Endothelial cell of umbilical vein (primary cell): Measurements from ENCODE around the gene OSBP2. TPM values are rescaled to one million over a fixed set of nuclear protein-coding genes. Genes with fewer than 3 reads are reported as not detected.

Experiments
- BruUV-seq: library from RNA; stranded (reverse); fragments of 400-500 nt; replicated peaks from 2 replicates; lab custom pipeline; 2021; lab: Mats Ljungman, UMichigan
- CTCF ChIA-PET: fragments of 300-600, 350-600 bp; sonication (Branson Sonifier 250); formaldehyde crosslinking; loops from one replicate; lab custom pipeline; 2021; ENCODE audit warnings: antibody characterized with exemption, inconsistent platforms; lab: Charles Lee
- POLR2A ChIA-PET: fragments of 300-600, 350-600 bp; sonication (Branson Sonifier 250); formaldehyde crosslinking; loops from one replicate; lab custom pipeline; 2021; ENCODE audit warnings: antibody characterized with exemption, inconsistent platforms; lab: Charles Lee
- DNase-seq: peaks from one replicate; pipeline ENCODE4 v3.0.0-alpha.2; 2011; ENCODE audit warnings: low read depth, low spot score
- FAIRE-seq: peaks from 2 replicates; lab custom pipeline; 2011; peaks lifted over from hg19 to GRCh38; lab: Jason Lieb, UNC
- H2AFZ ChIP-seq: 2 replicates; pipeline ENCODE4 v1.6.0; 2012; ENCODE audit warnings: low read depth, low read length, control low read depth, inconsistent platforms
- H3K27ac ChIP-seq: 2 replicates; pipeline ENCODE4 v1.5.1; 2011; ENCODE audit warnings: low read depth, mild to moderate bottlenecking, control low read depth, low read length, moderate library complexity; ENCODE audit not compliant: insufficient read depth
- H3K27me3 ChIP-seq, 2 experiments: 2 replicates each; pipeline versions ENCODE4 v1.6.0 to v1.6.1; 2011; ENCODE audit warnings: low read length in 2 of 2, mixed read lengths in 1 of 2; ENCODE audit not compliant: control insufficient read depth in 2 of 2, insufficient read depth in 2 of 2
- H3K36me3 ChIP-seq, 2 experiments: 2 replicates in 1 of 2; 3 replicates in 1 of 2; pipeline ENCODE4 v1.5.1; 2011; ENCODE audit warnings: low read length in 2 of 2, mild to moderate bottlenecking in 1 of 2, moderate library complexity in 1 of 2; ENCODE audit not compliant: control insufficient read depth in 2 of 2, insufficient read depth in 2 of 2; ENCODE audit errors: extremely low read depth in 1 of 2
- H3K4me1 ChIP-seq: 3 replicates; pipeline ENCODE4 v1.5.1; 2011; ENCODE audit warnings: mild to moderate bottlenecking, low read length; ENCODE audit not compliant: control insufficient read depth, insufficient read depth; ENCODE audit errors: extremely low read depth
- H3K4me2 ChIP-seq: 2 replicates; pipeline ENCODE4 v1.6.1; 2011; ENCODE audit warnings: low read length, control low read depth, mixed read lengths; ENCODE audit not compliant: insufficient read depth
- H3K4me3 ChIP-seq, 3 experiments: fragments of 200-600 bp in 1 of 3; sonication (generic), shearing (Covaris generic) in 1 of 3; replicated peaks in 1 of 3; 2 replicates each; pipeline ENCODE4 v1.5.1; 2011 to 2016; ENCODE audit warnings: control low read depth in 3 of 3, low read length in 3 of 3, mild to moderate bottlenecking in 2 of 3, inconsistent platforms in 1 of 3, low read depth in 1 of 3, moderate library complexity in 1 of 3; ENCODE audit not compliant: insufficient read depth in 1 of 3
- H3K79me2 ChIP-seq: 2 replicates; pipeline ENCODE4 v1.6.0; 2012; ENCODE audit warnings: low read length, inconsistent platforms; ENCODE audit not compliant: control insufficient read depth, insufficient read depth
- H3K9ac ChIP-seq: replicated peaks from 2 replicates; pipeline ENCODE3; 2011; ENCODE audit warnings: low read length, control low read depth; ENCODE audit not compliant: insufficient read depth; ENCODE audit errors: extremely low read depth
- H3K9me1 ChIP-seq: replicated peaks from 3 replicates; pipeline ENCODE4 v1.6.0; 2011; ENCODE audit warnings: mild to moderate bottlenecking, low read length; ENCODE audit not compliant: control insufficient read depth, insufficient read depth; ENCODE audit errors: extremely low read depth
- H3K9me3 ChIP-seq: replicated peaks from 2 replicates; pipeline ENCODE4 v1.5.1; 2012; ENCODE audit warnings: low read length, inconsistent platforms; ENCODE audit not compliant: control insufficient read depth, insufficient read depth
- H4K20me1 ChIP-seq: replicated peaks from 2 replicates; pipeline ENCODE3; 2011; ENCODE audit warnings: mild to moderate bottlenecking, low read length; ENCODE audit not compliant: control insufficient read depth, insufficient read depth; ENCODE audit errors: extremely low read depth
- EZH2 ChIP-seq: IDR thresholded peaks from 2 replicates; pipeline ENCODE4 v1.6.1; 2012; ENCODE audit warnings: borderline replicate concordance, low read depth, mild to moderate bottlenecking, moderate library complexity, low read length, inconsistent platforms; ENCODE audit not compliant: severe bottlenecking
- FOS ChIP-seq: IDR thresholded peaks from 2 replicates; pipeline ENCODE4 v1.6.1; 2011; ENCODE audit warnings: mild to moderate bottlenecking, low read length, moderate library complexity, borderline replicate concordance; ENCODE audit not compliant: insufficient read depth
- GATA2 ChIP-seq: IDR thresholded peaks from 2 replicates; pipeline ENCODE4 v1.7.0; 2011; ENCODE audit warnings: low read depth, mild to moderate bottlenecking, moderate library complexity, mixed read lengths, low read length; ENCODE audit not compliant: insufficient read length, insufficient read depth
- JUN ChIP-seq: IDR thresholded peaks from 2 replicates; pipeline ENCODE4 v1.6.1; 2011; ENCODE audit warnings: borderline replicate concordance, low read depth; ENCODE audit not compliant: insufficient read length, insufficient read depth
- MYC ChIP-seq: IDR thresholded peaks from one replicate; pipeline ENCODE4 v1.6.1; 2011; ENCODE audit warnings: mild to moderate bottlenecking, low read depth, low read length
- POLR2A ChIP-seq: IDR thresholded peaks from 2 replicates; pipeline ENCODE4 v1.6.1; 2012; ENCODE audit warnings: low read depth, mild to moderate bottlenecking, control low read depth, low read length
- POLR2AphosphoS5 ChIP-seq: IDR thresholded peaks from 2 replicates; pipeline ENCODE4 v1.6.1; 2012; ENCODE audit warnings: low read depth, mild to moderate bottlenecking, control low read depth, low read length, moderate library complexity; ENCODE audit not compliant: insufficient read depth
- dilution Hi-C: fragments of 300-500 bp; cut with MboI; formaldehyde crosslinking; loops from one replicate; pipeline ENCODE4 v1.15.0; 2019; ENCODE audit warnings: low sequenced_read_pairs; ENCODE audit not compliant: extremely low pct_ligation_motif_present
- intact Hi-C: fragments of 100-400 bp; cut with micrococcal nuclease; formaldehyde crosslinking; loops from one replicate; pipeline ENCODE4 v1.10.0; 2022
- polyA plus RNA-seq, 4 experiments: library from polyadenylated mRNA; depleted of rRNA in 3 of 4; stranded (reverse) in 3 of 4; unstranded in 1 of 4; fragments of >200 nt; gene quantifications; 2 replicates each; pipeline versions ENCODE4 v1.2.1 to v1.2.3, GENCODE V29; 2011 to 2012; ENCODE audit warnings: missing spikeins in 1 of 4
- total RNA-seq: library from RNA; stranded (reverse); gene quantifications from 2 replicates; pipeline ENCODE4 v1.2.3, GENCODE V29; 2021
- TF ChIP-seq, protein P1 (sequence below), 2 donors: IDR thresholded peaks; 1 replicate in 1 of 2; 2 replicates in 1 of 2; pipeline ENCODE4 v1.5.1; 2011; ENCODE audit warnings: low read length in 2 of 2, mild to moderate bottlenecking in 2 of 2, moderate library complexity in 2 of 2, control low read depth in 1 of 2, inconsistent platforms in 1 of 2, low read depth in 1 of 2; ENCODE audit not compliant: insufficient read depth in 1 of 2; ENCODE audit errors: extremely low read depth in 1 of 2
- TF ChIP-seq, protein P2 (sequence below): IDR thresholded peaks from 2 replicates; pipeline ENCODE4 v1.6.1; 2011; ENCODE audit not compliant: insufficient read depth, insufficient read length

Gene OSBP2
- total and polyA plus RNA-seq, 2 donors (not counting 3 experiments of a cell fraction or from before 2014, with no cell fraction given) = 4.1 to 7.5 TPM

GRCh38 chr22:30945653-30946052, 251.0 kb downstream of the OSBP2 start:
- Histone ChIP-seq H3K4me2 (no peak overlapping the region), H3K36me3 (peaks cover 27 to 56% of the 10 kb centered on the region in 2 experiments), H3K27me3 (no peaks in the 10 kb centered on the region), H3K4me1 (no peaks in the 10 kb centered on the region), H3K9ac (no peak overlapping the region), H2AFZ (no peak overlapping the region), H3K4me3 (no peak overlapping the region), H3K9me3 (no peaks in the 10 kb centered on the region), H3K79me2 (no peaks in the 10 kb centered on the region), H3K9me1 (no peaks in the 10 kb centered on the region), H3K27ac (no peak overlapping the region), H4K20me1 (no peaks in the 10 kb centered on the region)
- TF ChIP-seq JUN (no peak), MYC (no peak), EZH2 (no peak)
- TF ChIP-seq, protein P1, sequence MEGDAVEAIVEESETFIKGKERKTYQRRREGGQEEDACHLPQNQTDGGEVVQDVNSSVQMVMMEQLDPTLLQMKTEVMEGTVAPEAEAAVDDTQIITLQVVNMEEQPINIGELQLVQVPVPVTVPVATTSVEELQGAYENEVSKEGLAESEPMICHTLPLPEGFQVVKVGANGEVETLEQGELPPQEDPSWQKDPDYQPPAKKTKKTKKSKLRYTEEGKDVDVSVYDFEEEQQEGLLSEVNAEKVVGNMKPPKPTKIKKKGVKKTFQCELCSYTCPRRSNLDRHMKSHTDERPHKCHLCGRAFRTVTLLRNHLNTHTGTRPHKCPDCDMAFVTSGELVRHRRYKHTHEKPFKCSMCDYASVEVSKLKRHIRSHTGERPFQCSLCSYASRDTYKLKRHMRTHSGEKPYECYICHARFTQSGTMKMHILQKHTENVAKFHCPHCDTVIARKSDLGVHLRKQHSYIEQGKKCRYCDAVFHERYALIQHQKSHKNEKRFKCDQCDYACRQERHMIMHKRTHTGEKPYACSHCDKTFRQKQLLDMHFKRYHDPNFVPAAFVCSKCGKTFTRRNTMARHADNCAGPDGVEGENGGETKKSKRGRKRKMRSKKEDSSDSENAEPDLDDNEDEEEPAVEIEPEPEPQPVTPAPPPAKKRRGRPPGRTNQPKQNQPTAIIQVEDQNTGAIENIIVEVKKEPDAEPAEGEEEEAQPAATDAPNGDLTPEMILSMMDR (IDR thresholded peaks at IDR 0.05; ENCODE audit: extremely low read depth in 1 of 2, insufficient read depth in 1 of 2, low read depth in 1 of 2, low read length in 2 of 2) = no peak
- dilution Hi-C loops (no loop called here), intact Hi-C loops (loop anchor here (5.0 kb wide), 1 partner anchor 287 kb away; no protein-coding TSS in a partner anchor)
- DNase-seq (no peak), FAIRE-seq (no peak)
- ChIA-PET CTCF (interaction anchor here (1.1 to 3.6 kb wide), 7 partner anchors 24 to 327 kb away, joined by 3 to 150 read pairs (median 10); partner anchors contain the start of genes MORC2, SMTN and TUG1), POLR2A (interaction anchor here (2.2 kb wide), 1 partner anchor 136 kb away, joined by 9 read pairs; the partner anchor contains the start of gene SMTN)
- no TSS peak for BruUV-seq

GRCh38 chr22:30946354-30946753, 251.7 kb downstream of the OSBP2 start:
- H3K79me2 ChIP-seq = no peaks in the 10 kb centered on the region
- no peak for TF ChIP-seq JUN
- TF ChIP-seq FOS = no peak
- no peak for TF ChIP-seq EZH2
- TF ChIP-seq, protein P2, sequence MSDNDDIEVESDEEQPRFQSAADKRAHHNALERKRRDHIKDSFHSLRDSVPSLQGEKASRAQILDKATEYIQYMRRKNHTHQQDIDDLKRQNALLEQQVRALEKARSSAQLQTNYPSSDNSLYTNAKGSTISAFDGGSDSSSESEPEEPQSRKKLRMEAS = no peak
- TF ChIP-seq GATA2 = no peak
- TF ChIP-seq POLR2A = no peak
- TF ChIP-seq POLR2AphosphoS5 = no peak
- TF ChIP-seq, protein P1 (IDR thresholded peaks at IDR 0.05; ENCODE audit: extremely low read depth in 1 of 2, insufficient read depth in 1 of 2, low read depth in 1 of 2, low read length in 2 of 2) = no peak
- TF ChIP-seq MYC = no peak
- H3K9me1 ChIP-seq = no peaks in the 10 kb centered on the region
- no peak overlapping the region for H3K4me2 ChIP-seq
- no peak overlapping the region for H3K27ac ChIP-seq
- H3K4me1 ChIP-seq = no peaks in the 10 kb centered on the region
- H3K27me3 ChIP-seq = no peaks in the 10 kb centered on the region
- DNase-seq (no peak), FAIRE-seq (no peak)
- CTCF ChIA-PET = interaction anchor here (0.7 to 3.6 kb wide), 16 partner anchors 15 to 326 kb away, joined by 3 to 150 read pairs (median 7); partner anchors contain the start of genes MORC2, SELENOM, SMTN and TUG1
- no TSS peak for BruUV-seq
- no peak overlapping the region for H3K4me3 ChIP-seq
- H4K20me1 ChIP-seq = no peaks in the 10 kb centered on the region
- intact Hi-C loops (loop anchor here (5.0 kb wide), 1 partner anchor 286 kb away; no protein-coding TSS in a partner anchor), dilution Hi-C loops (no loop called here)
- no peak overlapping the region for H3K9ac ChIP-seq
- no peaks in the 10 kb centered on the region for H3K9me3 ChIP-seq
- no peak overlapping the region for H2AFZ ChIP-seq
- peaks cover 26 to 56% of the 10 kb centered on the region in 2 experiments for H3K36me3 ChIP-seq
- POLR2A ChIA-PET = interaction anchor here (2.2 kb wide), 1 partner anchor 135 kb away, joined by 9 read pairs; the partner anchor contains the start of gene SMTN
